Fibroblast of lung (primary cell): ENCODE data around the gene LLCFC1. TPM values are rescaled to one million over a fixed set of nuclear protein-coding genes. Genes with fewer than 3 reads are reported as not detected.

Experiments used
- DNase-seq, 2 donors: peaks; one replicate each; pipeline versions ENCODE4 v3.0.0 to v3.0.0-alpha.2; 2010; ENCODE audit warnings: low read depth in 2 of 2
- H2AFZ ChIP-seq: 2 replicates; pipeline ENCODE4 v1.5.1; 2012; ENCODE audit warnings: low read length, control low read depth, inconsistent platforms
- H3K27ac ChIP-seq: 2 replicates; pipeline ENCODE4 v1.5.1; 2011; ENCODE audit warnings: low read length, control low read depth; ENCODE audit not compliant: insufficient read depth
- H3K27me3 ChIP-seq: 2 replicates; pipeline ENCODE4 v1.5.1; 2011; ENCODE audit warnings: mild to moderate bottlenecking, low read length; ENCODE audit not compliant: control insufficient read depth, insufficient read depth
- H3K36me3 ChIP-seq: 2 replicates; pipeline ENCODE4 v1.5.1; 2011; ENCODE audit warnings: low read length; ENCODE audit not compliant: control insufficient read depth, insufficient read depth
- H3K4me1 ChIP-seq: 2 replicates; pipeline ENCODE4 v1.5.1; 2011; ENCODE audit warnings: low read length; ENCODE audit not compliant: control insufficient read depth, insufficient read depth; ENCODE audit errors: extremely low read depth
- H3K4me2 ChIP-seq: 2 replicates; pipeline ENCODE4 v1.5.1; 2011; ENCODE audit warnings: low read length, control low read depth; ENCODE audit not compliant: insufficient read depth; ENCODE audit errors: extremely low read depth
- H3K4me3 ChIP-seq, 4 experiments: fragments of 200-600 bp in 1 of 4; sonication (generic) in 1 of 4; replicated peaks in 1 of 4; 2 replicates each; pipeline ENCODE4 v1.5.1; 2011 to 2016; ENCODE audit warnings: low read length in 4 of 4, low read depth in 3 of 4, mild to moderate bottlenecking in 3 of 4, control low read depth in 2 of 4, inconsistent platforms in 1 of 4, mixed read lengths in 1 of 4; ENCODE audit not compliant: insufficient read depth in 1 of 4; ENCODE audit errors: control extremely low read depth in 1 of 4
- H3K79me2 ChIP-seq: 2 replicates; pipeline ENCODE4 v1.5.1; 2012; ENCODE audit warnings: mild to moderate bottlenecking, low read length, inconsistent platforms; ENCODE audit not compliant: control insufficient read depth, insufficient read depth
- H3K9ac ChIP-seq: 2 replicates; pipeline ENCODE4 v1.5.1; 2011; ENCODE audit warnings: mild to moderate bottlenecking, low read length, control low read depth; ENCODE audit not compliant: insufficient read depth
- H3K9me3 ChIP-seq: 2 replicates; pipeline ENCODE4 v1.5.1; 2012; ENCODE audit warnings: low read depth, low read length; ENCODE audit not compliant: control insufficient read depth, insufficient read depth
- H4K20me1 ChIP-seq: 2 replicates; pipeline ENCODE4 v1.5.1; 2011; ENCODE audit warnings: low read length; ENCODE audit not compliant: control insufficient read depth, insufficient read depth; ENCODE audit errors: extremely low read depth
- CTCF ChIP-seq, 2 donors: IDR thresholded peaks in 1 of 2; conservative IDR thresholded peaks in 1 of 2; 1 replicate in 1 of 2; 2 replicates in 1 of 2; pipeline ENCODE4 v1.5.1; 2011 to 2012; ENCODE audit warnings: low read length in 2 of 2, control low read depth in 1 of 2, inconsistent platforms in 1 of 2, low read depth in 1 of 2, mild to moderate bottlenecking in 1 of 2
- EZH2 ChIP-seq: IDR thresholded peaks from 2 replicates; pipeline ENCODE4 v1.5.1; 2012; ENCODE audit warnings: low read length, control low read depth, mild to moderate bottlenecking; ENCODE audit errors: missing control alignments
- polyA plus RNA-seq, 2 donors: library from polyadenylated mRNA; depleted of rRNA in 1 of 2; stranded (reverse) in 1 of 2; unstranded in 1 of 2; fragments of >200 nt; gene quantifications; 2 replicates each; pipeline ENCODE4 v1.2.1, GENCODE V29; 2011 to 2012; ENCODE audit warnings: missing spikeins in 1 of 2
- total RNA-seq: library from RNA; depleted of rRNA; stranded (reverse); fragments of >200 nt; gene quantifications from 2 replicates; pipeline ENCODE4 v1.2.1, GENCODE V29; 2014

The LLCFC1 gene
- total and polyA plus RNA-seq, 2 donors (not counting 1 experiment from before 2014, with no cell fraction given), result not detected

DNA sequence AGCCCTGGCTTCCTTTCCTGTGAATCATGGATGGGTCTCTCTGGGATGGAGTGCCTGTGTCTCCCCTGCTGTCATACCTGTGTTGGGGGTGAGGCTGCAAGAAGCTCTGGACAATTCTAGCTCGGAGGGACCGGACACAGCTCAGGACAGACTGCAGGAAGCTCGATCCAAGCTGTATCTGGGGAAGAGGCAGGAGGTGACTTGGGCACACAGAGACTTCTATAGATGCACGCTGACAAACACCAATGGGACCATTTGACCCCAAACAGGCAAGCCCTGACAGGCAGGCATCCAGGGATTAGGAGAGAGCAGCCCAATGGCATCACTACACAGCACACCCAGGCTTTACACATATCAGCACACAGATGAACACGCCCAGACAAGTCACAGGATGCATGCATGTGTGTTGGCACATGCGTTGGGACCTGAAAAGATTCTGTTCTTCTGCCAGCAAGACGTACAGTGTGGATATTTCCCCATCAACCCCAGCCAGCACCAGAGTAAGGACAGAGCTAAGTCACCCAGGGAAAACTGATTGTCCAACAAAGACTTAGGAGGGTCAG, 4.5 kb downstream of the LLCFC1 start:
- Histone ChIP-seq H3K36me3 (no peaks in the 10 kb centered on the region), H2AFZ (no peak overlapping the region), H3K9ac (no peak overlapping the region), H4K20me1 (no peaks in the 10 kb centered on the region), H3K4me1 (no peaks in the 10 kb centered on the region), H3K9me3 (no peaks in the 10 kb centered on the region), H3K4me2 (no peak overlapping the region), H3K27ac (no peak overlapping the region), H3K79me2 (no peaks in the 10 kb centered on the region), H3K27me3 (no peaks in the 10 kb centered on the region), H3K4me3 (no peak overlapping the region)
- DNase-seq, result no peak
- TF ChIP-seq EZH2 (no peak), CTCF (conservative IDR thresholded peaks at IDR 0.05 in 1 of 2, IDR thresholded peaks at IDR 0.05 in 1 of 2; ENCODE audit: low read depth in 1 of 2, low read length in 2 of 2) (no peak)

DNA sequence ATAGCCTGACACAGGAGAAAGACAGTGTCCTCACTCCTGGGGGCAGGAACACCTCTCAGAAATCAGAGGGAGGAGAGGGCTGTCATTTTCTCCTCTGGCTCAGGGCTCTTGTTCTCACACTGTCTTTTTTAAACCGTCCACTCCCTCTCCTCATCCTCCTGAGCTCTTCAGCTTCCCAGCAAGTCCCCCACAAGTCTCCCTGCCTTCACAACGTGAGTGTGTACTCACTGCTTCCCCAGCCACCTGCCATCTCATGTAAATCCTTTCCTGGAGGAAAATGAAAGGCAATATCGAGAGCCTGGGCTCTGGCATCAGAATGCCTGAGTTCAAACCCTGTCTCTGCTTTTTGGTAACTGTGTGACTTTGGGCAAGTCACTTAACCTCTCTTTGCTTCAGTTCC, 5.7 kb downstream of the LLCFC1 start:
- H3K4me1 ChIP-seq, result no peaks in the 10 kb centered on the region
- no peak overlapping the region for H3K27ac ChIP-seq
- no peaks in the 10 kb centered on the region for H3K27me3 ChIP-seq
- no peaks in the 10 kb centered on the region for H3K9me3 ChIP-seq
- H3K4me2 ChIP-seq, result no peak overlapping the region
- no peak overlapping the region for H3K4me3 ChIP-seq
- H3K36me3 ChIP-seq, result no peaks in the 10 kb centered on the region
- no peak overlapping the region for H2AFZ ChIP-seq
- H3K79me2 ChIP-seq, result no peaks in the 10 kb centered on the region
- no peak for DNase-seq
- no peaks in the 10 kb centered on the region for H4K20me1 ChIP-seq
- H3K9ac ChIP-seq, result no peak overlapping the region
- TF ChIP-seq EZH2 (no peak), CTCF (conservative IDR thresholded peaks at IDR 0.05 in 1 of 2, IDR thresholded peaks at IDR 0.05 in 1 of 2; ENCODE audit: low read depth in 1 of 2, low read length in 2 of 2) (no peak)

- H3K4me3 ChIP-seq, result no peak overlapping the region
- no peaks in the 10 kb centered on the region for H4K20me1 ChIP-seq
- H2AFZ ChIP-seq, result no peak overlapping the region
- H3K4me1 ChIP-seq, result no peaks in the 10 kb centered on the region
- H3K9ac ChIP-seq, result no peak overlapping the region
- H3K9me3 ChIP-seq, result no peaks in the 10 kb centered on the region
- H3K79me2 ChIP-seq, result no peaks in the 10 kb centered on the region
- DNase-seq, result no peak
- TF ChIP-seq CTCF (conservative IDR thresholded peaks at IDR 0.05 in 1 of 2, IDR thresholded peaks at IDR 0.05 in 1 of 2; ENCODE audit: low read depth in 1 of 2, low read length in 2 of 2) (no peak), EZH2 (no peak)
- no peak overlapping the region for H3K4me2 ChIP-seq
- no peaks in the 10 kb centered on the region for H3K36me3 ChIP-seq
- H3K27me3 ChIP-seq, result no peaks in the 10 kb centered on the region
- H3K27ac ChIP-seq, result no peak overlapping the region
These were observed 9.3 kb downstream of the LLCFC1 start for GRCh38 chr7:142948603-142949002.
